Measurements from ENCODE around the gene THADA. TPM values are rescaled to one million over a fixed set of nuclear protein-coding genes. Genes with fewer than 3 reads are reported as not detected.
A peak's percentile ranks its signal among the peaks of the same experiment; 100 is the strongest.

Gene THADA
- total and polyA plus RNA-seq, 2 experiments from 2014 or later, result 10.8 to 18.8 TPM

- Histone ChIP-seq H3K27ac (no peak overlapping the region), H3K79me2 (no peaks in the 10 kb centered on the region), H2AFZ (no peak overlapping the region), H3K9me2 (replicated peaks; ENCODE audit: insufficient read depth) (no peaks in the 10 kb centered on the region), H3K4me1 (ENCODE audit: insufficient read depth) (no peaks in the 10 kb centered on the region), H3K36me3 (replicated peaks; ENCODE audit: insufficient read depth, low read depth) (no peaks in the 10 kb centered on the region), H4K20me1 (ENCODE audit: insufficient read depth, poor library complexity, severe bottlenecking) (no peaks in the 10 kb centered on the region), H3K4me3 (no peak overlapping the region), H3K4me2 (no peak overlapping the region), H3K9me3 (ENCODE audit: low read depth) (no peaks in the 10 kb centered on the region), H3K27me3 (no peaks in the 10 kb centered on the region)
- TF ChIP-seq CTCF (IDR thresholded peaks at IDR 0.05; ENCODE audit: poor library complexity), result no peak
- TF ChIP-seq EZH2 (IDR thresholded peaks at IDR 0.05; ENCODE audit: borderline replicate concordance), result no peak
- no peak for DNase-seq (ENCODE audit: low spot score)
- 70% methylated on average over 7 of the region's 7 CpGs for WGBS (ENCODE audit: low lambda C conversion rate, missing lambda C conversion rate)
Observed at GRCh38 chr2:43612944-43613343, 17.1 kb upstream of the THADA start.

DNA sequence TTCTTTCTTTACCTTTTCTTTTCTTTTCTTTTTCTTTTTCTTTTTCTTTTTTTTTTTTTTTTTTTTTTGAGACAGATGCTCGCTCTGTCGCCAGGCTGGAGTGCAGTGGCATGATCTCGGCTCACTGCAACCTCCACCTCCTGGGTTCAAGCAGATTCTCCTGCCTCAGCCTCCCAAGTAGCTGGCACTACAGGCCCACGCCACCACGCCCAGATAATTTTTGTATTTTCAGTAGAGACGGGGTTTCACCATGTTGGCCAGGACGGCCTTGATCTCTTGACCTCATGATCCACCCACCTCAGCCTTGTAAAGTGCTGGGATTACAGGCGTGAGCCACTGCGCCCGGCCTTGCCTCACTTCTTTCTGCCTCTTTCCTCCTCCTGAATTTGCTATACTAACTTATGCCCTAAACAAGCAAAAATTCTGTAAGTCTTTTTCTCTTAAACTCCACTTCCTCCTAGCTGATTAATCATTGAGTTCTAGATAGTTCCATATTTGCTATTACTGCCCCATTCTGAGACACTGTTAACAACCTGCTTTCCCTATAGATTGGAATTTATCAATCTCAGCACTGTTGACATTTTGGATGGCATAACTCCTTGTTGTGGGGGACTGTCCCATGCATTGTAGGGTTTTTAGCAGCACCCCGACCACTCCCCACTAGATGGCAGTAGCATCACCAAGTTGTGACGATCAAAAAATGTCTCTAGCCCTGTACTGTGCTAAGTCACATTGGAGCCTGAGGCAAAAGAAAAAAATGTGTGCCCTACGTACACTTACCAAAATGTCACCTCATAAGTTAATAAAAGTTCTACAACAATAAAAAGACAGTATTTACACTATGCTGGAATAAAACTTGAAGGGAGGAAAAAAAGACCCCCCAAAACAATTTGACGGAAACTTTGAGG lies 16.4 kb upstream of the THADA start:
- Histone ChIP-seq H3K9me3 (ENCODE audit: low read depth) (no peaks in the 10 kb centered on the region), H3K36me3 (replicated peaks; ENCODE audit: insufficient read depth, low read depth) (no peaks in the 10 kb centered on the region), H3K27me3 (no peaks in the 10 kb centered on the region), H3K79me2 (no peaks in the 10 kb centered on the region), H3K4me2 (no peak overlapping the region), H4K20me1 (ENCODE audit: insufficient read depth, poor library complexity, severe bottlenecking) (no peaks in the 10 kb centered on the region), H2AFZ (no peak overlapping the region), H3K27ac (no peak overlapping the region), H3K9me2 (replicated peaks; ENCODE audit: insufficient read depth) (no peaks in the 10 kb centered on the region), H3K4me1 (ENCODE audit: insufficient read depth) (no peaks in the 10 kb centered on the region), H3K4me3 (no peak overlapping the region)
- DNase-seq (ENCODE audit: low spot score), result peak; percentile 80
- 60% methylated on average over 13 of the region's 14 CpGs for WGBS (ENCODE audit: low lambda C conversion rate, missing lambda C conversion rate)
- TF ChIP-seq EZH2 (IDR thresholded peaks at IDR 0.05; ENCODE audit: borderline replicate concordance) (no peak), CTCF (IDR thresholded peaks at IDR 0.05; ENCODE audit: poor library complexity) (peak; percentile 81), EZH2phosphoT487 (IDR thresholded peaks at IDR 0.05; ENCODE audit: low read depth, severe bottlenecking, unreplicated experiment) (no peak)

- H3K27me3 ChIP-seq, result no peaks in the 10 kb centered on the region
- DNase-seq (ENCODE audit: low spot score), result no peak
- H3K4me2 ChIP-seq, result no peak overlapping the region
- no peaks in the 10 kb centered on the region for H4K20me1 ChIP-seq (ENCODE audit: insufficient read depth, poor library complexity, severe bottlenecking)
- H3K9me3 ChIP-seq (ENCODE audit: low read depth), result no peaks in the 10 kb centered on the region
- H3K4me1 ChIP-seq (ENCODE audit: insufficient read depth), result no peaks in the 10 kb centered on the region
- H3K9me2 ChIP-seq (replicated peaks; ENCODE audit: insufficient read depth), result no peaks in the 10 kb centered on the region
- H3K27ac ChIP-seq, result no peak overlapping the region
- H3K79me2 ChIP-seq, result no peaks in the 10 kb centered on the region
- no peak overlapping the region for H3K4me3 ChIP-seq
- H3K36me3 ChIP-seq (replicated peaks; ENCODE audit: insufficient read depth, low read depth), result no peaks in the 10 kb centered on the region
- no peak for TF ChIP-seq EZH2phosphoT487 (IDR thresholded peaks at IDR 0.05; ENCODE audit: low read depth, severe bottlenecking, unreplicated experiment)
- no peak for TF ChIP-seq CTCF (IDR thresholded peaks at IDR 0.05; ENCODE audit: poor library complexity)
- no peak for TF ChIP-seq EZH2 (IDR thresholded peaks at IDR 0.05; ENCODE audit: borderline replicate concordance)
- no peak overlapping the region for H2AFZ ChIP-seq
- whole genome bisulfite sequencing (ENCODE audit: low lambda C conversion rate, missing lambda C conversion rate), result 97% methylated on average over 4 of the region's 4 CpGs
Observed at GRCh38 chr2:43610361-43610760, 14.5 kb upstream of the THADA start.

Data from hepatocyte (in vitro differentiated cells).